ENCODE measurements around the gene STIM2.
"Not testable (repeated sequence)": the region's sequence is repeated elsewhere in the genome, so short reads cannot be mapped to it uniquely, and the experiment has no call there.

Gene STIM2

GRCh38 chr4:26953366-26953765 is 92.7 kb downstream of the STIM2 start:
- no peak for DNase-seq (ENCODE audit: low read depth)

- no peak for DNase-seq (ENCODE audit: low read depth)
Observed at GRCh38 chr4:26953770-26954423, 93.3 kb downstream of the STIM2 start.

GRCh38 chr4:26955241-26955640 is 94.6 kb downstream of the STIM2 start:
- DNase-seq (ENCODE audit: low read depth): no peak

- no peak for DNase-seq (ENCODE audit: low read depth)
Observed at GRCh38 chr4:26958925-26959653, 98.4 kb downstream of the STIM2 start.

GRCh38 chr4:26959654-26960047 is 99.0 kb downstream of the STIM2 start:
- no peak for DNase-seq (ENCODE audit: low read depth)

- DNase-seq (ENCODE audit: low read depth): no peak
Observed at GRCh38 chr4:26962720-26963119, 102.1 kb downstream of the STIM2 start.

GRCh38 chr4:26964512-26964911 is 103.9 kb downstream of the STIM2 start:
- no peak for DNase-seq (ENCODE audit: low read depth)

GRCh38 chr4:26964994-26965393 is 104.4 kb downstream of the STIM2 start:
- DNase-seq (ENCODE audit: low read depth): no peak

- not testable (repeated sequence) for DNase-seq (ENCODE audit: low read depth)
Observed at GRCh38 chr4:26975464-26976181, 115.0 kb downstream of the STIM2 start.

- DNase-seq (ENCODE audit: low read depth): no peak
Observed at GRCh38 chr4:26978387-26979053, 117.9 kb downstream of the STIM2 start.

- no peak for DNase-seq (ENCODE audit: low read depth)
Observed at GRCh38 chr4:26984896-26985295, 124.3 kb downstream of the STIM2 start.

GRCh38 chr4:26985873-26986272 is 125.2 kb downstream of the STIM2 start:
- no peak for DNase-seq (ENCODE audit: low read depth)

- DNase-seq (ENCODE audit: low read depth): no peak
Observed at GRCh38 chr4:26987191-26987590, 126.5 kb downstream of the STIM2 start.

- no peak for DNase-seq (ENCODE audit: low read depth)
Observed at GRCh38 chr4:26991057-26991456, 130.4 kb downstream of the STIM2 start.

- no peak for DNase-seq (ENCODE audit: low read depth)
Observed at GRCh38 chr4:26992657-26993361, 132.2 kb downstream of the STIM2 start.

GRCh38 chr4:26993539-26993938 is 132.9 kb downstream of the STIM2 start:
- no peak for DNase-seq (ENCODE audit: low read depth)

GRCh38 chr4:26993967-26994366 is 133.3 kb downstream of the STIM2 start:
- no peak for DNase-seq (ENCODE audit: low read depth)

- no peak for DNase-seq (ENCODE audit: low read depth)
Observed at GRCh38 chr4:26995316-26995715, 134.7 kb downstream of the STIM2 start.

GRCh38 chr4:26996745-26997144 is 136.1 kb downstream of the STIM2 start:
- no peak for DNase-seq (ENCODE audit: low read depth)

- DNase-seq (ENCODE audit: low read depth): no peak
Observed at GRCh38 chr4:26999689-27000088, 139.0 kb downstream of the STIM2 start.

GRCh38 chr4:27000122-27000521 is 139.5 kb downstream of the STIM2 start:
- no peak for DNase-seq (ENCODE audit: low read depth)

GRCh38 chr4:27000820-27001219 is 140.2 kb downstream of the STIM2 start:
- no peak for DNase-seq (ENCODE audit: low read depth)
